H1 (cell line): ENCODE results near the gene METTL9. TPM values are rescaled to one million over a fixed set of nuclear protein-coding genes. Genes with fewer than 3 reads are reported as not detected.

Source experiments
- CTCF ChIA-PET: fragments of 300-600 bp; sonication (Branson Sonifier 250); formaldehyde crosslinking; loops from one replicate; lab custom pipeline; 2021; ENCODE audit not compliant: partially characterized antibody; lab: Charles Lee
- POLR2A ChIA-PET: fragments of 300-600 bp; sonication (Branson Sonifier 250); formaldehyde crosslinking; loops from one replicate; lab custom pipeline; 2021; ENCODE audit warnings: inconsistent platforms; ENCODE audit not compliant: partially characterized antibody; lab: Charles Lee
- DNase-seq, 2 experiments: peaks; one replicate each; pipeline versions ENCODE4 v3.0.0 to v3.0.0-alpha.2; 2010 to 2022; ENCODE audit warnings: low spot score in 2 of 2, low read depth in 1 of 2, mixed read lengths in 1 of 2
- FAIRE-seq: peaks from 2 replicates; lab custom pipeline; 2011; peaks lifted over from hg19 to GRCh38; lab: Jason Lieb, UNC
- H2AFZ ChIP-seq: 2 replicates; pipeline ENCODE4 v1.8.1; 2012; ENCODE audit warnings: low read length, inconsistent platforms
- H2AK5ac ChIP-seq: 2 replicates; pipeline ENCODE4 v1.6.1; 2013; ENCODE audit warnings: low read depth, low read length
- H2BK120ac ChIP-seq: replicated peaks from 2 replicates; pipeline ENCODE3; 2013; ENCODE audit warnings: low read depth, low read length, inconsistent platforms
- H2BK12ac ChIP-seq: 2 replicates; pipeline ENCODE4 v1.6.1; 2013; ENCODE audit warnings: low read depth, low read length
- H2BK15ac ChIP-seq: 2 replicates; pipeline ENCODE4 v1.6.1; 2013; ENCODE audit warnings: low read length
- H2BK20ac ChIP-seq: 2 replicates; pipeline ENCODE4 v1.6.1; 2013; ENCODE audit warnings: low read length
- H2BK5ac ChIP-seq: 2 replicates; pipeline ENCODE4 v1.6.1; 2013; ENCODE audit warnings: low read depth, low read length
- H3K14ac ChIP-seq: 2 replicates; pipeline ENCODE4 v1.6.1; 2013; ENCODE audit warnings: inconsistent platforms; ENCODE audit not compliant: insufficient read length
- H3K18ac ChIP-seq: 2 replicates; pipeline ENCODE4 v1.6.1; 2013; ENCODE audit warnings: low read length; ENCODE audit errors: extremely low read depth
- H3K23ac ChIP-seq: 2 replicates; pipeline ENCODE4 v1.6.1; 2013; ENCODE audit warnings: inconsistent platforms; ENCODE audit not compliant: insufficient read length
- H3K23me2 ChIP-seq: 2 replicates; pipeline ENCODE4 v1.6.1; 2013; ENCODE audit warnings: low read depth, low read length
- H3K27ac ChIP-seq: 2 replicates; pipeline ENCODE4 v1.6.1; 2011; ENCODE audit warnings: low read depth, low read length, inconsistent platforms
- H3K27me3 ChIP-seq, 4 experiments: replicated peaks in 1 of 4; 1 replicate in 1 of 4; 2 replicates in 3 of 4; pipeline versions ENCODE4 v1.6.1 to v1.8.1; 2011 to 2013; ENCODE audit warnings: low read length in 3 of 4, mild to moderate bottlenecking in 3 of 4, inconsistent platforms in 2 of 4, mixed read lengths in 2 of 4, moderate library complexity in 1 of 4; ENCODE audit not compliant: control insufficient read depth in 3 of 4, insufficient read depth in 3 of 4; ENCODE audit errors: extremely low read depth in 1 of 4
- H3K36me3 ChIP-seq, 4 experiments: 2 replicates each; pipeline versions ENCODE4 v1.6.1 to v1.8.1; 2011 to 2013; ENCODE audit warnings: mild to moderate bottlenecking in 4 of 4, low read length in 3 of 4, moderate library complexity in 2 of 4, control low read depth in 1 of 4, inconsistent platforms in 1 of 4; ENCODE audit not compliant: insufficient read depth in 4 of 4, control insufficient read depth in 2 of 4
- H3K4ac ChIP-seq: replicated peaks from 2 replicates; pipeline ENCODE3; 2013; ENCODE audit warnings: low read length, low read depth, mixed read lengths, inconsistent platforms; ENCODE audit not compliant: insufficient read length
- H3K4me1 ChIP-seq, 4 experiments: replicated peaks in 1 of 4; 1 replicate in 1 of 4; 2 replicates in 3 of 4; pipeline versions ENCODE4 v1.6.1 to v1.8.1; 2011 to 2013; ENCODE audit warnings: low read length in 3 of 4, inconsistent platforms in 2 of 4, mixed read lengths in 1 of 4; ENCODE audit not compliant: insufficient read depth in 4 of 4, control insufficient read depth in 3 of 4
- H3K4me2 ChIP-seq, 2 experiments: 2 replicates each; pipeline versions ENCODE4 v1.6.1 to v1.8.1; 2011 to 2013; ENCODE audit warnings: low read depth in 2 of 2, low read length in 2 of 2, control low read depth in 1 of 2, inconsistent platforms in 1 of 2, mild to moderate bottlenecking in 1 of 2; ENCODE audit not compliant: insufficient read depth in 1 of 2
- H3K4me3 ChIP-seq, 4 experiments: fragments of 200-600, 300-600 bp in 1 of 4; sonication (generic), shearing (Covaris generic), sonication (Bioruptor Twin) in 1 of 4; 2 replicates each; pipeline versions ENCODE4 v1.5.1 to v1.8.1; 2011 to 2016; ENCODE audit warnings: low read length in 4 of 4, low read depth in 3 of 4, control low read depth in 2 of 4, inconsistent platforms in 2 of 4, mild to moderate bottlenecking in 2 of 4, mixed read lengths in 1 of 4, moderate library complexity in 1 of 4; ENCODE audit not compliant: insufficient read depth in 2 of 4; ENCODE audit errors: extremely low read depth in 1 of 4
- H3K56ac ChIP-seq: replicated peaks from 2 replicates; pipeline ENCODE3; 2013; ENCODE audit warnings: low read depth, mild to moderate bottlenecking, mixed read lengths, low read length, inconsistent platforms; ENCODE audit not compliant: insufficient read length
- H3K79me1 ChIP-seq: 2 replicates; pipeline ENCODE4 v1.6.1; 2013; ENCODE audit warnings: low read depth, low read length, control low read depth
- H3K79me2 ChIP-seq, 2 experiments: 2 replicates each; pipeline versions ENCODE4 v1.6.1 to v1.8.1; 2012 to 2013; ENCODE audit warnings: low read length in 2 of 2, mild to moderate bottlenecking in 2 of 2, inconsistent platforms in 1 of 2; ENCODE audit not compliant: insufficient read depth in 2 of 2, control insufficient read depth in 1 of 2
- H3K9ac ChIP-seq, 4 experiments: replicated peaks in 1 of 4; 1 replicate in 1 of 4; 2 replicates in 3 of 4; pipeline versions ENCODE4 v1.6.1 to v1.8.1; 2011 to 2013; ENCODE audit warnings: low read depth in 3 of 4, low read length in 3 of 4, control low read depth in 2 of 4, mild to moderate bottlenecking in 2 of 4, moderate library complexity in 2 of 4, inconsistent platforms in 1 of 4; ENCODE audit errors: extremely low read depth in 1 of 4
- H3K9me3 ChIP-seq, 2 experiments: 2 replicates each; pipeline versions ENCODE4 v1.6.1 to v1.8.1; 2012 to 2013; ENCODE audit warnings: mild to moderate bottlenecking in 2 of 2, moderate library complexity in 2 of 2, control low read depth in 1 of 2, inconsistent platforms in 1 of 2, low read depth in 1 of 2, low read length in 1 of 2, mixed read lengths in 1 of 2; ENCODE audit not compliant: insufficient read depth in 2 of 2
- H4K20me1 ChIP-seq, 2 experiments: replicated peaks in 1 of 2; 2 replicates each; pipeline versions ENCODE3 to v1.8.1; 2011 to 2013; ENCODE audit warnings: inconsistent platforms in 2 of 2, low read length in 2 of 2, mild to moderate bottlenecking in 1 of 2; ENCODE audit not compliant: insufficient read depth in 2 of 2, control insufficient read depth in 1 of 2
- H4K5ac ChIP-seq: 2 replicates; pipeline ENCODE4 v1.6.1; 2013; ENCODE audit warnings: low read length, low read depth, mixed read lengths, inconsistent platforms; ENCODE audit not compliant: insufficient read length
- H4K8ac ChIP-seq: 2 replicates; pipeline ENCODE4 v1.8.0; 2013; ENCODE audit warnings: mild to moderate bottlenecking, moderate library complexity, low read length, inconsistent platforms; ENCODE audit not compliant: insufficient read depth; ENCODE audit errors: extremely low read depth
- H4K91ac ChIP-seq: replicated peaks from 2 replicates; pipeline ENCODE3; 2013; ENCODE audit warnings: low read length, mixed read lengths, inconsistent platforms; ENCODE audit not compliant: insufficient read length
- ASH2L ChIP-seq: fragments of 200-600, 300-600 bp; sonication (generic); IDR thresholded peaks from one replicate; pipeline ENCODE4 v1.7.1; 2017; ENCODE audit warnings: low read length
- BACH1 ChIP-seq: IDR thresholded peaks from 2 replicates; pipeline ENCODE4 v1.6.1; 2012; ENCODE audit warnings: low read length, improper control_type of control experiment
- EP300 ChIP-seq, 2 experiments: IDR thresholded peaks; 1 replicate in 1 of 2; 2 replicates in 1 of 2; pipeline ENCODE4 v1.6.1; 2011 to 2012; ENCODE audit warnings: low read depth in 2 of 2, low read length in 2 of 2, mild to moderate bottlenecking in 2 of 2, borderline replicate concordance in 1 of 2, inconsistent platforms in 1 of 2, moderate library complexity in 1 of 2
- HDAC6 ChIP-seq: IDR thresholded peaks from one replicate; pipeline ENCODE4 v1.7.1; 2012; ENCODE audit warnings: low read depth, mild to moderate bottlenecking, inconsistent platforms, low read length, moderate library complexity
- JUND ChIP-seq: IDR thresholded peaks from 2 replicates; pipeline ENCODE4 v1.6.1; 2011; ENCODE audit warnings: mild to moderate bottlenecking, improper control_type of control experiment, low read length
- PHF8 ChIP-seq: fragments of 200-600 bp; sonication (generic); conservative IDR thresholded peaks from 2 replicates; pipeline ENCODE4 v1.7.1; 2012; ENCODE audit warnings: low read depth, mild to moderate bottlenecking, inconsistent platforms, low read length, moderate library complexity
- POLR2A ChIP-seq, 2 experiments: IDR thresholded peaks; 1 replicate in 1 of 2; 2 replicates in 1 of 2; pipeline ENCODE4 v1.6.1; 2011; ENCODE audit warnings: low read depth in 2 of 2, low read length in 2 of 2, mild to moderate bottlenecking in 2 of 2; ENCODE audit errors: control extremely low read depth in 1 of 2
- POLR2AphosphoS5 ChIP-seq: IDR thresholded peaks from 2 replicates; pipeline ENCODE4 v1.6.1; 2011; ENCODE audit warnings: low read depth, low read length
- POU5F1 ChIP-seq: IDR thresholded peaks from 2 replicates; pipeline ENCODE4 v1.6.1; 2011; ENCODE audit warnings: low read depth, mild to moderate bottlenecking, low read length, moderate library complexity
- RBBP5 ChIP-seq: IDR thresholded peaks from 2 replicates; pipeline ENCODE4 v1.7.1; 2012; ENCODE audit warnings: low read depth, mild to moderate bottlenecking, inconsistent platforms, low read length, moderate library complexity, borderline replicate concordance
- RXRA ChIP-seq: IDR thresholded peaks from 2 replicates; pipeline ENCODE4 v1.6.1; 2011; ENCODE audit warnings: low read depth, mild to moderate bottlenecking, low read length, moderate library complexity; ENCODE audit not compliant: insufficient read depth
- TCF12 ChIP-seq: IDR thresholded peaks from 2 replicates; pipeline ENCODE4 v1.6.1; 2011; ENCODE audit warnings: low read depth, mild to moderate bottlenecking, low read length
- TEAD4 ChIP-seq: IDR thresholded peaks from 2 replicates; pipeline ENCODE4 v1.6.1; 2012; ENCODE audit warnings: low read depth, low read length, inconsistent platforms, mixed read lengths
- USF2 ChIP-seq: IDR thresholded peaks from 2 replicates; pipeline ENCODE4 v1.6.1; 2011; ENCODE audit warnings: low read length, improper control_type of control experiment
- WGBS, 2 experiments: shearing (Covaris generic) in 1 of 2; methylation state at CpG; one replicate each; pipeline versions ENCODE4 v1.1.6 to v1.1.7; 2013 to 2015; ENCODE audit warnings: low lambda C conversion rate in 2 of 2, mixed read lengths in 2 of 2, inconsistent platforms in 1 of 2, low coverage in 1 of 2, missing lambda C conversion rate in 1 of 2; ENCODE audit not compliant: insufficient replicate concordance in 2 of 2, insufficient coverage in 1 of 2, insufficient read length in 1 of 2; ENCODE audit errors: extremely low coverage in 1 of 2, missing lambda C conversion rate in 1 of 2; 5-methylcytosine and 5-hydroxymethylcytosine counted together
- polyA plus RNA-seq, 7 experiments: library from polyadenylated mRNA; depleted of rRNA in 3 of 7; stranded (reverse) in 5 of 7; unstranded in 2 of 7; fragments of >200 nt in 5 of 7; fragments of 200-250 nt in 2 of 7; gene quantifications; 1 replicate in 5 of 7; 2 replicates in 1 of 7; 4 replicates in 1 of 7; pipeline versions ENCODE4 v1.2.1 to v1.2.3, GENCODE V29; 2011 to 2013; ENCODE audit warnings: missing spikeins in 2 of 7, mixed read lengths in 2 of 7
- total RNA-seq: library from RNA; stranded (reverse); fragmentation: NEBNext Ultra II Directional; extraction: Animal tissue kit (Norgen Biotek cat#: 25700); gene quantifications from 2 replicates; pipeline ENCODE4 v1.2.1, GENCODE V29; 2021

Gene METTL9
- total and polyA plus RNA-seq, 2 of the 8 experiments (the other 6 are each of a cell fraction or from before 2014, with no cell fraction given), result 45.4 to 112 TPM

- 91% methylated on average over 3 of the region's 3 CpGs; no CpG with 5 or more reads in 1 of the 2 experiments for WGBS, 2 experiments
- Histone ChIP-seq H3K27ac (no peak overlapping the region), H4K20me1 (peaks cover 0 to 3% of the 10 kb centered on the region in 2 experiments)
- TF ChIP-seq JUND (no peak), POLR2A (IDR thresholded peaks at IDR 0.05; ENCODE audit: control extremely low read depth in 1 of 2, low read depth in 2 of 2, low read length in 2 of 2) (no peak), POU5F1 (no peak), RBBP5 (no peak), TCF12 (no peak), POLR2AphosphoS5 (no peak), PHF8 (no peak), TEAD4 (no peak), ASH2L (no peak), BACH1 (no peak), USF2 (no peak), EP300 (IDR thresholded peaks at IDR 0.05; ENCODE audit: borderline replicate concordance in 1 of 2, low read depth in 2 of 2, low read length in 2 of 2) (no peak), RXRA (no peak), HDAC6 (no peak)
Measured at GRCh38 chr16:21651515-21651914, 52.1 kb downstream of the METTL9 start.

More at GRCh38 chr16:21651515-21651914, 52.1 kb downstream of the METTL9 start:
- H2BK5ac ChIP-seq, result no peak overlapping the region
- H3K4me3 ChIP-seq, result no peak overlapping the region
- H3K9ac ChIP-seq, result no peak overlapping the region
- H3K27me3 ChIP-seq, result no peaks in the 10 kb centered on the region
- peaks cover 0 to 6% of the 10 kb centered on the region in 2 experiments; a peak in 1 of 4 replicates for H3K79me2 ChIP-seq
- no peak overlapping the region for H4K5ac ChIP-seq
- POLR2A ChIA-PET, result no interaction called here
- H3K4me2 ChIP-seq, result no peak overlapping the region
- H3K18ac ChIP-seq, result no peak overlapping the region
- H3K4me1 ChIP-seq, result no peaks in the 10 kb centered on the region
- no peak overlapping the region for H2BK20ac ChIP-seq
- no peak overlapping the region for H2BK120ac ChIP-seq
- no peak overlapping the region for H4K91ac ChIP-seq
- H2AFZ ChIP-seq, result no peak overlapping the region
- H2BK12ac ChIP-seq, result no peak overlapping the region
- CTCF ChIA-PET, result interaction anchor here (0.7 to 1.0 kb wide), 6 partner anchors 13 to 68 kb away, joined by 3 to 4 read pairs (median 3); no protein-coding TSS in a partner anchor
- H3K79me1 ChIP-seq, result no peaks in the 10 kb centered on the region; the same call in 1 of the 2 replicates
- H3K56ac ChIP-seq, result no peak overlapping the region
- H3K23me2 ChIP-seq, result no peaks in the 10 kb centered on the region
- no peak overlapping the region for H3K23ac ChIP-seq
- H3K14ac ChIP-seq, result no peak overlapping the region
- H2BK15ac ChIP-seq, result no peak overlapping the region
- no peak for FAIRE-seq
- DNase-seq, result no peak
- no peaks in the 10 kb centered on the region for H3K9me3 ChIP-seq
- no peak overlapping the region for H2AK5ac ChIP-seq
- H3K36me3 ChIP-seq, result peaks cover 0 to 2% (median under 1%) of the 10 kb centered on the region in 4 experiments; a peak in 3 of 8 replicates
- no peak overlapping the region for H4K8ac ChIP-seq
- H3K4ac ChIP-seq, result no peak overlapping the region
